Neural cell (in vitro differentiated cells): ENCODE data around the gene DENND10. TPM values are rescaled to one million over a fixed set of nuclear protein-coding genes. Genes with fewer than 3 reads are reported as not detected.

Source experiments
- H2AFZ ChIP-seq: fragments of 200-600, 300-800 bp; sonication (generic), shearing (Covaris generic); 2 replicates; pipeline ENCODE4 v1.6.0; 2014; ENCODE audit warnings: low read depth, mild to moderate bottlenecking, antibody characterized with exemption, low read length, moderate library complexity
- H3F3A ChIP-seq: fragments of 200-600 bp; shearing (Covaris generic); 2 replicates; pipeline ENCODE4 v1.6.1; 2016; ENCODE audit warnings: mild to moderate bottlenecking, moderate library complexity, mixed read lengths, antibody characterized with exemption, low read length; ENCODE audit not compliant: insufficient read depth, poor library complexity, severe bottlenecking
- H3K27ac ChIP-seq: fragments of 200-600, 300-800 bp; sonication (generic), shearing (Covaris generic); 2 replicates; pipeline ENCODE4 v1.5.1; 2014; ENCODE audit warnings: mild to moderate bottlenecking, low read length, moderate library complexity
- H3K27me3 ChIP-seq: fragments of 300-800, 200-600 bp; sonication (generic), shearing (Covaris generic); 2 replicates; pipeline ENCODE4 v1.6.0; 2014; ENCODE audit warnings: mild to moderate bottlenecking, low read depth, low read length, moderate library complexity; ENCODE audit not compliant: insufficient read depth
- H3K36me3 ChIP-seq: fragments of 300-800, 200-600 bp; sonication (generic), shearing (Covaris generic); 2 replicates; pipeline ENCODE4 v1.5.1; 2014; ENCODE audit warnings: mild to moderate bottlenecking, antibody characterized with exemption, low read length, moderate library complexity; ENCODE audit not compliant: insufficient read depth
- H3K4me2 ChIP-seq: fragments of 300-800, 200-600 bp; sonication (generic), shearing (Covaris generic); 2 replicates; pipeline ENCODE4 v1.6.0; 2014; ENCODE audit warnings: mild to moderate bottlenecking, low read length
- H3K4me3 ChIP-seq: fragments of 300-800, 200-600 bp; sonication (generic), shearing (Covaris generic); 2 replicates; pipeline ENCODE4 v1.5.1; 2014; ENCODE audit warnings: mild to moderate bottlenecking, low read length, moderate library complexity
- H3K79me2 ChIP-seq: fragments of 200-600 bp; shearing (Covaris generic); replicated peaks from 2 replicates; pipeline ENCODE4 v1.6.0; 2014; ENCODE audit warnings: mild to moderate bottlenecking, low read length, moderate library complexity; ENCODE audit not compliant: insufficient read depth
- H3K9ac ChIP-seq: fragments of 300-800, 200-600 bp; sonication (generic), shearing (Covaris generic); 2 replicates; pipeline ENCODE4 v1.6.1; 2016; ENCODE audit warnings: mild to moderate bottlenecking, low read length, mixed read lengths
- H3K9me2 ChIP-seq: fragments of 200-600 bp; shearing (Covaris generic); 2 replicates; pipeline ENCODE4 v1.6.1; 2016; ENCODE audit warnings: mild to moderate bottlenecking, low read length, mixed read lengths; ENCODE audit not compliant: insufficient read depth
- H3K9me3 ChIP-seq: fragments of 200-600, 300-800 bp; sonication (generic), shearing (Covaris generic); 2 replicates; pipeline ENCODE4 v1.6.1; 2016; ENCODE audit warnings: mild to moderate bottlenecking, mixed run types, low read length, moderate library complexity, mixed read lengths
- H4K20me1 ChIP-seq: fragments of 200-600 bp; shearing (Covaris generic); 2 replicates; pipeline ENCODE4 v1.6.1; 2016; ENCODE audit warnings: mild to moderate bottlenecking, mixed run types; ENCODE audit not compliant: insufficient read depth
- EP300 ChIP-seq: fragments of 450-650 bp; conservative IDR thresholded peaks from 2 replicates; pipeline ENCODE4 v1.6.1; 2014; ENCODE audit warnings: antibody characterized with exemption, mild to moderate bottlenecking, moderate library complexity; ENCODE audit not compliant: poor library complexity, severe bottlenecking
- EZH2 ChIP-seq: fragments of 200-600, 300-800 bp; shearing (Covaris generic), sonication (generic); IDR thresholded peaks from 2 replicates; pipeline ENCODE4 v1.6.1; 2014; ENCODE audit warnings: antibody characterized with exemption, low read length, borderline replicate concordance, mild to moderate bottlenecking; ENCODE audit not compliant: insufficient read depth, poor library complexity, severe bottlenecking
- MXI1 ChIP-seq: fragments of 450-650 bp; conservative IDR thresholded peaks from 2 replicates; pipeline ENCODE4 v1.6.1; 2014; ENCODE audit warnings: antibody characterized with exemption, mild to moderate bottlenecking; ENCODE audit not compliant: poor library complexity, severe bottlenecking
- POLR2AphosphoS5 ChIP-seq: IDR thresholded peaks from 2 replicates; pipeline ENCODE4 v1.6.1; 2012
- RAD21 ChIP-seq: fragments of 450-650 bp; conservative IDR thresholded peaks from 2 replicates; pipeline ENCODE4 v1.6.1; 2014; ENCODE audit warnings: antibody characterized with exemption, mild to moderate bottlenecking, moderate library complexity
- SMC3 ChIP-seq: fragments of 450-650 bp; conservative IDR thresholded peaks from 2 replicates; pipeline ENCODE4 v1.6.1; 2014; ENCODE audit warnings: antibody characterized with exemption, mild to moderate bottlenecking, moderate library complexity; ENCODE audit not compliant: poor library complexity
- TAF1 ChIP-seq: IDR thresholded peaks from 2 replicates; pipeline ENCODE4 v1.6.1; 2012; ENCODE audit warnings: low read depth
- polyA plus RNA-seq: library from polyadenylated mRNA; depleted of rRNA; stranded (reverse); fragments of >200 nt; gene quantifications from 2 replicates; pipeline ENCODE4 v1.2.3, GENCODE V29; 2014
- TF ChIP-seq, protein P1 (sequence below): IDR thresholded peaks from 2 replicates; pipeline ENCODE4 v1.6.1; 2012; ENCODE audit warnings: borderline replicate concordance

The DENND10 gene
- polyA plus RNA-seq, 1 donor from 2014 or later, result 81.6 TPM

DNA sequence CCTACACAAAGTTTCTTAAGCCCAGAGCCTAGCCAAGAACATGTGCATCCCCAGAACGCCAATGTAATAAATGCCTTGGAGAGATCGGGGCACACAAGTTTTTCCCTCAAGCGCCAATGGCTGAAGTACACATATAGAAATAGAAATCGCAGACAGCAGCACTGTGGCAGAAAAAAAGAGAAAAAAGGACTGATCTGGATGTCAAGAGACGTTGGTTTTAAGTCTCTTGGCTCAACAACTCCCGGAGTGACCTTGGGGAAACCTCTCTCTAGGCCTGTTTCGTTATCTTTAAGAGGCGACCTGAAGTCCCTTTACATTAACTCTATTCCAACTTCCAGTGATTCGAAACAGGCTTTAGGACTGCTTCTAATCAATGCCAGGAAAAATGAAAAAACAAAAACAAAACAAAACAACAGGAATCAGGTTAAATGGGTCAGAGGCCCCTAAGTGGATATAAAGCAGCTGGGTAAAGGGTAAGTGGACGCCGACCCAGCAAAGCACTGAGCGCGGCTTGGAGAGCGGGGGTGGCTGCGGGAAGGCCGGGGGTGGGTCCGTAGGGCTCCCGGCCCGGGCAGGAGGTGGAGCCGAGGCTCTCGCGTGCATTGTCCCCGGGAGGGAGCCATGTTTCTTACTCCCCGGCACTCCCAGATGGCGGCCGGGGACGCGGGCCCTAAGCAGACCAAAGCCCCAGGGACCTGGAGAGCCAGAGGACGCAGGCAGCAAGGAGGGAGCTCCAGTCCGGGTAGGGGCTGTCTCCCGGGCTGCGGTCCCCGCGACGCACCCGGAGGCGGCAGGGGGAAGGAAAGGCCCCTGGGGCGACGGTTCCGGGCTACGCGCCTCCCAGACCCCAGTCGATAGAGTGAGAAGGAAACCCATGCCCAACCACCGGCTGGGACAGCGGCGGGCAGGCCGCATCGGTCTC lies 24.1 kb upstream of the DENND10 start:
- Histone ChIP-seq H4K20me1 (no peaks in the 10 kb centered on the region), H3K9me3 (no peaks in the 10 kb centered on the region), H3K27me3 (no peaks in the 10 kb centered on the region), H3K79me2 (peaks cover 54% of the 10 kb centered on the region), H3K4me2 (peak overlapping the region; percentile 94), H3K36me3 (no peaks in the 10 kb centered on the region), H3K4me3 (peak overlapping the region; percentile 99), H3K9ac (peak overlapping the region; percentile 96), H3K27ac (peak overlapping the region; percentile 90), H3F3A (no peaks in the 10 kb centered on the region), H3K9me2 (no peaks in the 10 kb centered on the region), H2AFZ (peak overlapping the region; percentile 91)
- no peak for TF ChIP-seq SMC3
- peak; percentile 13 for TF ChIP-seq MXI1
- TF ChIP-seq EP300, result no peak

DNA sequence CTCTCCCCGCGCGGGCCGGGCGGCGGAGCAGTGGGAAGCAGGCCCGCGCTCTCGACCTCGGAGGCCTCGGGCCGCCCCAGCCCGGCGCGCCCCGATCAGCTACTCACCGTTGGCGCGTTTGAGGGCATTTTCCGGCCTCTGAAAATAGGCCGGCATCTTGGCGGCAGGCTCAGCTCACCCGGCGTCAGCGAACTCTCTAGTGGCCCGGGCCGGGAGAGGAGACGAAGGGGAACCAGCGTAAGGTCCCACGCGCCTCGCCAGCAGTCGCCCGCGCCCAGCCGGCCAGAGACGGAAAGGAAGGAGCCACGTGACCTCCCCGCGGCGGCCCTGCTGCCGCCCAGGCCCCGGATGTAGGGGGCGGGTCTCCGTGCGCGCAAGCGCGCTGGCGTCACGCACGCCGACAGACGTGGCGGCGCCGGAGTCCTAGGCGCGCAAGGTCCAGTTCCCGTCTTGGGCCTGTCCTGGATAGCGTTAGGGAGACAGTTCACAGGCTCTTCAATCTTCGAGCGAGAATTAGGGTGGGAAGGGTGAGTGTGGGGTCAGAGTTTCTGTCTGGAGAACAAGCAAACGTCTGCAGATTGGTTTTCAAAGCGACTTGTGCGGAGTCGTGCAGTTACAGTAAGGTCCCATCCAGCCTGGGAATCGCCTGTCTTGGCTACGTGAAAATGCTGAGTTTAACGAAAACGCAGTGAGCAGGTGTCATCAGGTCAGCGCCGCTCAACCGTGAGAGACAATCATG lies 23.2 kb upstream of the DENND10 start, which contains the start of gene EIF3A:
Gene EIF3A (minus strand): TSS at position 297 of the 739 bp plus-strand sequence. CDS start 141 bp downstream, at position 156.
- H3K9me3 ChIP-seq, result no peaks in the 10 kb centered on the region
- H3K27me3 ChIP-seq, result no peaks in the 10 kb centered on the region
- peak within 1 kb of the TSS; percentile 90 for H3K27ac ChIP-seq
- H3K4me2 ChIP-seq, result peak within 1 kb of the TSS; percentile 94
- H3K79me2 ChIP-seq, result peaks cover 46% of the 10 kb centered on the region
- no peaks in the 10 kb centered on the region for H3F3A ChIP-seq
- H2AFZ ChIP-seq, result peak within 1 kb of the TSS; percentile 91
- peak within 1 kb of the TSS; percentile 99 for H3K4me3 ChIP-seq
- no peaks in the 10 kb centered on the region for H3K9me2 ChIP-seq
- no peaks in the 10 kb centered on the region for H4K20me1 ChIP-seq
- peak within 1 kb of the TSS; percentile 96 for H3K9ac ChIP-seq
- TF ChIP-seq EP300 (peak; percentile 35), SMC3 (no peak), MXI1 (peak; percentile 90), POLR2AphosphoS5 (peak; percentile 94), TAF1 (peak; percentile 98), RAD21 (peak; percentile 13), EZH2 (no peak)
- TF ChIP-seq, protein P1, sequence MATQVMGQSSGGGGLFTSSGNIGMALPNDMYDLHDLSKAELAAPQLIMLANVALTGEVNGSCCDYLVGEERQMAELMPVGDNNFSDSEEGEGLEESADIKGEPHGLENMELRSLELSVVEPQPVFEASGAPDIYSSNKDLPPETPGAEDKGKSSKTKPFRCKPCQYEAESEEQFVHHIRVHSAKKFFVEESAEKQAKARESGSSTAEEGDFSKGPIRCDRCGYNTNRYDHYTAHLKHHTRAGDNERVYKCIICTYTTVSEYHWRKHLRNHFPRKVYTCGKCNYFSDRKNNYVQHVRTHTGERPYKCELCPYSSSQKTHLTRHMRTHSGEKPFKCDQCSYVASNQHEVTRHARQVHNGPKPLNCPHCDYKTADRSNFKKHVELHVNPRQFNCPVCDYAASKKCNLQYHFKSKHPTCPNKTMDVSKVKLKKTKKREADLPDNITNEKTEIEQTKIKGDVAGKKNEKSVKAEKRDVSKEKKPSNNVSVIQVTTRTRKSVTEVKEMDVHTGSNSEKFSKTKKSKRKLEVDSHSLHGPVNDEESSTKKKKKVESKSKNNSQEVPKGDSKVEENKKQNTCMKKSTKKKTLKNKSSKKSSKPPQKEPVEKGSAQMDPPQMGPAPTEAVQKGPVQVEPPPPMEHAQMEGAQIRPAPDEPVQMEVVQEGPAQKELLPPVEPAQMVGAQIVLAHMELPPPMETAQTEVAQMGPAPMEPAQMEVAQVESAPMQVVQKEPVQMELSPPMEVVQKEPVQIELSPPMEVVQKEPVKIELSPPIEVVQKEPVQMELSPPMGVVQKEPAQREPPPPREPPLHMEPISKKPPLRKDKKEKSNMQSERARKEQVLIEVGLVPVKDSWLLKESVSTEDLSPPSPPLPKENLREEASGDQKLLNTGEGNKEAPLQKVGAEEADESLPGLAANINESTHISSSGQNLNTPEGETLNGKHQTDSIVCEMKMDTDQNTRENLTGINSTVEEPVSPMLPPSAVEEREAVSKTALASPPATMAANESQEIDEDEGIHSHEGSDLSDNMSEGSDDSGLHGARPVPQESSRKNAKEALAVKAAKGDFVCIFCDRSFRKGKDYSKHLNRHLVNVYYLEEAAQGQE, result peak; percentile 97
- no peaks in the 10 kb centered on the region for H3K36me3 ChIP-seq
